HepG2 (cell line): Measurements from ENCODE around the gene TMEM225B. TPM values are rescaled to one million over a fixed set of nuclear protein-coding genes. Genes with fewer than 3 reads are reported as not detected.

Experiments used
- CBX1 ChIP-seq: IDR thresholded peaks from one replicate; pipeline ENCODE4 v1.6.1; 2016; ENCODE audit warnings: antibody characterized with exemption, low read depth
- EED ChIP-seq: sonication (generic); formaldehyde crosslinking; IDR thresholded peaks from 2 replicates; pipeline ENCODE4 v1.5.0; 2020; ENCODE audit warnings: mild to moderate bottlenecking, missing genetic modification reagents
- FOXA1 ChIP-seq, 2 experiments: fragments of 450-650 bp in 1 of 2; sonication (generic) in 1 of 2; formaldehyde crosslinking in 1 of 2; IDR thresholded peaks; 2 replicates each; pipeline versions ENCODE4 v1.4.0 to v1.6.1; 2016 to 2020; ENCODE audit warnings: missing genetic modification reagents in 1 of 2
- KAT2B ChIP-seq: fragments of 150-350 bp; IDR thresholded peaks from 2 replicates; pipeline ENCODE4 v1.6.1; 2014; ENCODE audit warnings: low read depth, low read length, borderline replicate concordance
- KDM4B ChIP-seq: sonication (generic); formaldehyde crosslinking; IDR thresholded peaks from 2 replicates; pipeline ENCODE4 v1.4.0; 2020; ENCODE audit warnings: missing genetic modification reagents
- KDM6A ChIP-seq: IDR thresholded peaks from 2 replicates; pipeline ENCODE4 v1.6.1; 2016; ENCODE audit warnings: low read depth
- MEIS2 ChIP-seq: sonication (generic); formaldehyde crosslinking; IDR thresholded peaks from 2 replicates; pipeline ENCODE4 v1.9.0; 2021; ENCODE audit warnings: mild to moderate bottlenecking, missing genetic modification reagents
- NFAT5 ChIP-seq: sonication (generic); formaldehyde crosslinking; IDR thresholded peaks from 2 replicates; pipeline ENCODE4 v1.4.0; 2020; ENCODE audit warnings: missing genetic modification reagents
- PAWR ChIP-seq: sonication (generic); formaldehyde crosslinking; IDR thresholded peaks from 2 replicates; pipeline ENCODE4 v1.4.0; 2020; ENCODE audit warnings: missing genetic modification reagents, mild to moderate bottlenecking, borderline replicate concordance
- PHF8 ChIP-seq: sonication (generic); formaldehyde crosslinking; IDR thresholded peaks from 2 replicates; pipeline ENCODE4 v1.5.0; 2020; ENCODE audit warnings: missing genetic modification reagents
- SMAD9 ChIP-seq: sonication (generic); formaldehyde crosslinking; IDR thresholded peaks from 2 replicates; pipeline ENCODE4 v1.5.1; 2020; ENCODE audit warnings: mild to moderate bottlenecking, missing genetic modification reagents
- TCF7 ChIP-seq: sonication (generic); IDR thresholded peaks from 2 replicates; pipeline ENCODE4 v1.6.1; 2016; ENCODE audit warnings: antibody characterized with exemption, low read depth
- ZNF234 ChIP-seq: sonication (generic); formaldehyde crosslinking; conservative IDR thresholded peaks from 2 replicates; pipeline ENCODE4 v1.5.1; 2020; ENCODE audit warnings: mild to moderate bottlenecking, missing genetic modification reagents
- ZNF253 ChIP-seq: sonication (generic); formaldehyde crosslinking; IDR thresholded peaks from 2 replicates; pipeline ENCODE4 v1.8.0; 2022; ENCODE audit warnings: mild to moderate bottlenecking, missing genetic modification reagents, borderline replicate concordance
- ZNF572 ChIP-seq: sonication (generic); formaldehyde crosslinking; IDR thresholded peaks from 2 replicates; pipeline ENCODE4 v1.5.1; 2020; ENCODE audit warnings: mild to moderate bottlenecking, missing genetic modification reagents
- ZNF619 ChIP-seq: sonication (generic); formaldehyde crosslinking; IDR thresholded peaks from 2 replicates; pipeline ENCODE4 v1.4.0; 2020; ENCODE audit warnings: mild to moderate bottlenecking, missing genetic modification reagents
- polyA plus RNA-seq, 8 experiments: library from polyadenylated mRNA; depleted of rRNA in 3 of 8; stranded (reverse) in 7 of 8; unstranded in 1 of 8; fragments of >200 nt; fragmentation: Illumina TruSeq in 4 of 8; extraction: Trizol in 4 of 8; gene quantifications; 2 replicates each; pipeline versions ENCODE4 v1.2.1 to v1.2.3, GENCODE V29; 2011 to 2016; ENCODE audit warnings: low read depth in 4 of 8, missing spikeins in 1 of 8, mixed read lengths in 1 of 8; ENCODE audit not compliant: insufficient read depth in 1 of 8
- total RNA-seq, 5 experiments: library from RNA; depleted of rRNA; stranded (reverse); fragments of >200 nt; fragmentation: Illumina TruSeq; extraction: Trizol; gene quantifications; 2 replicates each; pipeline ENCODE4 v1.2.3, GENCODE V29; 2016; ENCODE audit warnings: low read depth in 1 of 5
- TF ChIP-seq, protein P1 (sequence below): sonication (generic); formaldehyde crosslinking; IDR thresholded peaks from 2 replicates; pipeline ENCODE4 v1.4.0; 2020; ENCODE audit warnings: mild to moderate bottlenecking, missing genetic modification reagents

Gene TMEM225B
- total and polyA plus RNA-seq, 2 of the 13 experiments (the other 11 are each of a cell fraction or from before 2014, with no cell fraction given): 0.78 to 0.95 TPM

DNA sequence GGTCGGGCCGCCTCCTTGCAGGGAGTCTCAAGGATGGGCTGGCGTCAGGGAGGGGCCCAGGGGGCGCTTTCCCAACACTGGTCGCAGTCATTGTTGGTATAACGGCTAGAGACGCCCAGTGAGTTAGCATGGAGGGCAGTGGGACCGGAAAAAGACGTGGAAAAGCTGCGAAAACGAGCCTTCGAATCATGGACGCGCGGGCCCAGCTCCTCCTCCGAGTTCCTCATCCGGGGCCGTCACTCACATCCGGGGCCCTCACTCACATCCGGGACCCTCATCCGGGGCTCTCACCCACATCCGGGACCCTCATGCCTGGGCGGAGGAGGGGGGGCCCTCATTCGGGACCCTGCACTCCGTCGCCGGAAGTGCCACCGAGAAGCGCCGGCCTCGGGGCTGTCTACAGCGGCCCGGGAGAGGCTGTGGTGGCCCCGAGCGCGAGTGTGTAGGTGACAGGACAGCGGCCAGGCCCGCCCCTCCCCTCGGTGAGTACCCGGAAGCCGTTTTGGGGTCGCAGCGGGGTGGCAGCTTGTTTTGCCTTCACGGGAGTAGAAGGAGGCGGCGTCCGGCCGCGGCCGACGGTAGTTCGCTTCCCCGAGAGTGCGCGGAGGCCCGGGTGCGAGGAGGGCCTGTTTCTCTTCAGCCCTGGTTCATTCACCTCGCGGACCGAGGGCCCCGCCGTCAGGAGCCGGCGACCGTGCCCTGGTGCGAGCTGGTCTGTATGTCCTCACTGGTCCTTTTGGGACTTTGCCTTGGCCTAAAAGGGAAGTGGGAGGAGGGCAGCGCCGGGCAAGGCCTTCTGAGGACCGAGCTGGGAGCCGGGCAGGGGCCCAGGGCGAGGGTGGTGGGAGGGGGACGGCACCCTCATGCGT is 39.5 kb upstream of the TMEM225B start, which contains the start of gene ZNF655 (continued):
- TF ChIP-seq FOXA1 (IDR thresholded peaks at IDR 0.05) (no peak), FOXA1 (CRISPR knock-in tag; IDR thresholded peaks at IDR 0.05) (no peak), TCF7 (0 out of 2 replicates have a peak, but pooled peaks have one; percentile 7), NFAT5 (no peak), MEIS2 (peak; percentile 41; the same call in 1 of the 2 replicates), EED (CRISPR knock-in tag) (peak; percentile 94), KDM4B (peak; percentile 61; the same call in 1 of the 2 replicates), PHF8 (CRISPR knock-in tag) (peak; percentile 97), KDM6A (CRISPR knock-in tag) (no peak), ZNF253 (CRISPR knock-in tag) (no peak), PAWR (CRISPR knock-in tag) (no peak), KAT2B (no peak), ZNF619 (0 out of 2 replicates have a peak, but pooled peaks have one; percentile 30), ZNF234 (CRISPR knock-in tag) (0 out of 2 replicates have a peak, but pooled peaks have one; percentile 35), CBX1 (no peak), ZNF572 (CRISPR knock-in tag) (peak; percentile 55; the same call in 1 of the 2 replicates), SMAD9 (CRISPR knock-in tag) (no peak)
- TF ChIP-seq, protein P1, sequence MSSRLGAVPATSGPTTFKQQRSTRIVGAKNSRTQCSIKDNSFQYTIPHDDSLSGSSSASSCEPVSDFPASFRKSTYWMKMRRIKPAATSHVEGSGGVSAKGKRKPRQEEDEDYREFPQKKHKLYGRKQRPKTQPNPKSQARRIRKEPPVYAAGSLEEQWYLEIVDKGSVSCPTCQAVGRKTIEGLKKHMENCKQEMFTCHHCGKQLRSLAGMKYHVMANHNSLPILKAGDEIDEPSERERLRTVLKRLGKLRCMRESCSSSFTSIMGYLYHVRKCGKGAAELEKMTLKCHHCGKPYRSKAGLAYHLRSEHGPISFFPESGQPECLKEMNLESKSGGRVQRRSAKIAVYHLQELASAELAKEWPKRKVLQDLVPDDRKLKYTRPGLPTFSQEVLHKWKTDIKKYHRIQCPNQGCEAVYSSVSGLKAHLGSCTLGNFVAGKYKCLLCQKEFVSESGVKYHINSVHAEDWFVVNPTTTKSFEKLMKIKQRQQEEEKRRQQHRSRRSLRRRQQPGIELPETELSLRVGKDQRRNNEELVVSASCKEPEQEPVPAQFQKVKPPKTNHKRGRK (CRISPR knock-in tag): 0 out of 2 replicates have a peak, but pooled peaks have one; percentile 61
